Hematopoietic multipotent progenitor cell (in vitro differentiated cells): Measurements from ENCODE around the gene DDI2. TPM values are rescaled to one million over a fixed set of nuclear protein-coding genes. Genes with fewer than 3 reads are reported as not detected.
"Not testable (repeated sequence)": the region's sequence is repeated elsewhere in the genome, so short reads cannot be mapped to it uniquely, and the experiment has no call there.

Experiments
- DNase-seq, 3 donors: peaks; one replicate each; pipeline ENCODE4 v3.0.0-alpha.2; 2011 to 2015; ENCODE audit warnings: low read depth in 2 of 3, low spot score in 2 of 3
- total RNA-seq: library from RNA; depleted of rRNA; stranded (reverse); fragments of >200 nt; gene quantifications from one replicate; pipeline ENCODE4 v1.2.3, GENCODE V29; 2012

DDI2 gene
- total RNA-seq = 15.3 TPM

GRCh38 chr1:15617173-15618076, at the start of gene DDI2:
DDI2 (plus strand) TSS chr1:15617458; CDS start chr1:15617671, 213 bp downstream.
- DNase-seq = peak; percentile 86 to 95 (median 94)

- DNase-seq = no peak
These were observed 48.7 kb upstream of the DDI2 start for GRCh38 chr1:15568387-15569073.

DNA sequence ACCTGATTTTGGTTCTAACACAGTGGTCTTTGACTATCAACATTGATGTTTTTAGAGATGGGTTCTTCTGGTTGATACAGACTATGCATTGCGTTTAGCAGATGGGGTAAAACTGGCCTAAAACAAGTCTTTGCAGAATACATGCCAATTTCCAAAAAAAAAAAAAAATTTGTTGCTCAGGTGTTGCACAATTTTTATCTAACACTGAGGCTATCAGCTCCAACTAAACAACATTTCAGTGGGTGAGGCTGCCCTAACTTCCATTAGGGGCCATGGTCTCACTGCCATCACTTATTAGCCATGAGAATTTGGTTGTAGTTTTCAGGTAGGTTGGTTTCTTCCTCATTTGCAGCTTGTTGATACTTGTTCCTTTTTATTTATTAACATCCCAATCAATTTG, 46.4 kb upstream of the DDI2 start:
- no peak for DNase-seq

DNA sequence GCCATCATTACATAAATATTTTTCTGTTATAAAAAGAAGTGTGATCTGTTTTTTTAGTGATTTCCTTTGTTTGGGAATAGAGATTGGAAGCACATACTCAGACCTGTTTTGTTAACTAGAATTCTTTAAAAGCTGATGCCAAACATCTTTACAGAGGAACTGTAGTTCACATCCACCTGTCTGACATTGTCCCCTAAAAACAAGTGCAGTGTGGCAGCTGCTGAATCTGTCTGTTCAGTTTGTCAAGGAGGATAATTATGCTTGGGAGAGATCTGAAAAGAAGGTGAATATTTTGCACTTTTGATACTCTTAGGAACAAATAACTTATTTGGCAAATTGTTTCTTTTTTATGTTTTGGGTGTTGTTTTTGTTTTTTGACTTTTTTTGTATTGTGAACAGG, 46.0 kb upstream of the DDI2 start:
- DNase-seq = no peak

DNA sequence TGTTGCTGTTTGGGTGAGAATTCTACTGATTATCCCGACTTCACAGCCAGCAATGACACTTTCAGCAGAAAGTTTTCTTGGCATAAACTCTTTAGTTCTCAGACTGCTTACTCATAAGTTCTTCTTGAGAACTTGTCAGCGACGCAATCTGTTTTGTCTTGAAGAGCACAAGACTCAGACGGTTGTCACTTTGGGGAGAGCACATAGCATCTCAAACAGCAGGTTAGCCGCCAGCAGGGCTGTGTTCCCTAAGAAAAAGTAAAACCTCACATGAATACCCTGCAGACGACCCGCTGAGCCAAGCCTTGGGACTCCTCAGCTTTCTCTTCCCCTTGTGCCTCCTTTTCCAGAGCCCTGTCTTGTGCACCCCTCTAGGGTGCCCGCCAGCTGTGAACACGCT, 43.8 kb upstream of the DDI2 start:
- DNase-seq = no peak

DNA sequence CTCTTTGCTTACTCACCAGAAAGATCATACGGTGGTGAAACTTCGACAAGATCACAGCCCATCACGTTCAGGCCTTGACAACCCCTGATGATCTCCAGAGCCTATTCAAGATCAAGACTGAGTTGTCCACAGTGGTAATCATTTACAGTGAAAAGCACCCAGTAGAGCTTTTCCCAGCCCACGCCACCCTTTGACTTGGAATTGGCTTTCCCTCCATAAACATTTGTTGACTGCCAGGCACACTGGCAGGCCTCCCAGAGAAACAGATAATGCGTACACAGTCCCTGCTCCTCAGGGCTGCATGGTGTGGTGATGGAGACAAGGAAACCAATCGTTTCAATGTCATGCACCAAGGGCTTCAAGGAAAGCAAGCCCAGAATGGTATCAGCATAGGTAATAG, 42.5 kb upstream of the DDI2 start:
- no peak for DNase-seq

DNA sequence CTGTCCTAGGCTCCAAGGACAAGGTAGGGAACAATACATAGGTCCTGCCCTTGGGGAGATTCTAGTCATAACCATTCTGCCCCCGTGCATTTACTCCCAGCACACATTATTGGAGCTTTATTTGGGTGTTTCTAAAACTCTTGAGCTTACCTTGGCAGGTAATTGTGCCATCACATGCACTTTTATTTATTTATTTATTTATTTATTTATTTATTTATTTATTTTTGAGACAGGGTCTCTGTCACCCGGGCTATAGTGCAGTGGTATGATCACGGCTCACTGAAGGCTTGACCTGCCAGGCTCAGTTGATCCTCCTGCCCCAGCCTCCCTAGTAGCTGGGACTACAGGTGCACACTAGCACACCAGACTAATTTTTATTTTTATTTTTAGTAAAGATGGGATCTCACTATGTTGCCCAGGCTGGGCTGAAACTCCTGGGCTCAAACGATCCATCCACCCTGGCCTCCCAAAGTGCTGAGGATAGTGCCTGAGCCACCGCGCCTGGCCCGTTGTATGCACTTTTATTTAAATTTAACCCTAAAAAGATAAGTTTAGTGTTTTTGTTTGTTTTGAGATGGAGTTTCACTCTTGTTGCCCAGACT, 41.6 kb upstream of the DDI2 start:
- DNase-seq = no peak

GRCh38 chr1:15577691-15578090, 39.6 kb upstream of the DDI2 start:
- DNase-seq = no peak

DNA sequence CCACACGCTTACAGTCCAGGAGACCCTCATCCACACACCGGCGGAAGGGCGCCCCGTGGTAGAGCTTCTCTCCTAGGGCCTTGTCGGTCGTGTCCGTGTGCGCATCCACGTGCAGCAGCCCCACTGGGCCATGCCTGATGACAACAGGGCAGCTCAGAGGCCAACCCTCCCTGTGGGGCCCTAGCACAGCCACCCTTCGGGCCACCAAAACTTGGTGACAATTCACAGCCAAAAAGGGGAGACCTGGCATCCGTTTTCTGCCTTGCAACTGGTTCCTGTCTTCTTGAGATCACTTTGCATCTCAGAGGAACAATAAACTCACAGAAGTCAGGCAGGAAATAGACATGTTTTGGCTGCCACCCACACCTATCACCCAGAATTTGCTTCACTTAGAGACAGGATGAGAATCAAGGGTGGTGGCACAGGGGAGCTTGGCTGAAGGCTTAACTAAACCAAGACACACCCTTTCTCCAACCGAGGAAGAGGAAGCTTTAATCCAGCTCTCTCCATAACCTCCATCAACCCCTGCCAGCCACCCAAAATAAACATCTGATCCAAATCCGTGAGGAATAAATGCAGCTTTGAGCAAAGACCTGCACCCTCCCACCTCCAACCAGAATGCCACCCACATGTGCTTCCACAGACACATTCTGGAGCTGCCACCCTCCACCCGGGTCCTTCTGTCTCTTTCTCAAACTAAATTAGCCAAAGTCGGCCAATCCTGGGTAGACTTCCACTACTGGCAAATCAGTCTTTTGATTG, 38.2 kb upstream of the DDI2 start:
- DNase-seq = no peak

DNA sequence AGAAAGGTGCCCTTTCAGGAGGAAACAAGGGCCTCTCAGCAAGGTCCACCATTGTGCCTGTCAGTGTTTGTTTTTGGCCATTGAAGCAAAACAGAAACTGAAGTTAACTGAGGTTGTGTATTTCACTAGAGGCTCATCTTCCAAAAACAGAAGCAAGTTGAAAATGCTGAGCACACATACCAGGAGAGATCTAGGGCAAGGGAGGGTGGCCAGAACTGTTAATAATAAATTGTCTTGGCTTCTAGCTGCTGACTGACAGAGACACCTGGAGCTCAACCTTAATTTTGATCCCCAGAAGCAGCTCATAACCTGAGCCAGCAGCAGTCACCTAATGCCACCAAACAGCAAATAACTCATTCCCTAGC, 37.6 kb upstream of the DDI2 start:
- no peak for DNase-seq

- DNase-seq = no peak
These were observed 34.1 kb upstream of the DDI2 start for GRCh38 chr1:15583016-15583706.

DNA sequence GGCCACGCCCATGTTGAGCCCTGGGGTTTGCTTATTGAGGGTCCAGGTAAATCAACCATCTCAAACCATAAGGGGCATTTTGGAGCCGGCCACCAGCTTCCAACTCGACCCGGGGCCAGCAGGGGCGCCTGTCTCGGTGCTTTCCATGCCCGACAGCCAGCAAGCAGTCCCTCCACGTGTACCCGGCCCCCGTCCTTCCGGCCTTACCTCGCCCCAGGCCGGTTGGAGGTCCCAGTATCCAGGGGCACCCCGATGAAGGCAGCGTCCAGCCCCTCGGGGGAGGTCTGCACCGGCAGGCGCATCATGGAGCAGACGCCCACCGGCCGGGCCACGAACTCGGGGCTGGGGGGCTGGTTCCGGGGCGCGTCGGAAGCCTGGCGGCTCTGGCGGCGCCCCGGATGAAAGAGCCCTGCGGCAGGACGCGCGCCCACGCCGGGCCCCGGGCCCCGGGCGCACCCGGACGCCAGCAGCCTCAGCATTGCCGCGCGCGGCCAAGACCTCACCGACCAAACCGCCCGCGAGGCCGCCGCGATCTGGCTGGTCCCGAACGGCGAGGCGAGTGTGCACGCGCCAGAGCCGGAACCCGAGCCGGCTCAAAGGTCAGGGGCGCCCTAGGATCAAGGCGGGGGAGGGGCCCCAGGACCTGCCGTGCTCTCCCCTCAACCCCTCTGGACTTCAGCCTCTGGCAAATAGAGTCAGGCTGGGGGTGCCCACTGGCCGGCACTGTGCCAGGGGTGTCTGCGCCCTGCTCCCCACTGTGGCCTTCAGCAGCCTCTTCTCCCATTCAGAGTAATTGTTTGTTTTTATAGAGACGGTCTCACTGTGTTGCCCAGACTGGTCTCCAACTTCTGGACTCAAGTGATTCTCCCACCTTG, 32.5 kb upstream of the DDI2 start, which contains the start of gene AGMAT:
Gene AGMAT (minus strand): TSS at position 563 of the 875 bp plus-strand sequence. CDS start 84 bp downstream, at position 479.
- peak in 2 of 3 donors; percentile 54 to 56 for DNase-seq

- DNase-seq = no peak
These were observed 25.0 kb upstream of the DDI2 start for GRCh38 chr1:15592285-15592684.

- DNase-seq = no peak
These were observed 21.2 kb upstream of the DDI2 start for GRCh38 chr1:15595809-15596617.

GRCh38 chr1:15598436-15598835, 18.8 kb upstream of the DDI2 start:
- DNase-seq = no peak

DNA sequence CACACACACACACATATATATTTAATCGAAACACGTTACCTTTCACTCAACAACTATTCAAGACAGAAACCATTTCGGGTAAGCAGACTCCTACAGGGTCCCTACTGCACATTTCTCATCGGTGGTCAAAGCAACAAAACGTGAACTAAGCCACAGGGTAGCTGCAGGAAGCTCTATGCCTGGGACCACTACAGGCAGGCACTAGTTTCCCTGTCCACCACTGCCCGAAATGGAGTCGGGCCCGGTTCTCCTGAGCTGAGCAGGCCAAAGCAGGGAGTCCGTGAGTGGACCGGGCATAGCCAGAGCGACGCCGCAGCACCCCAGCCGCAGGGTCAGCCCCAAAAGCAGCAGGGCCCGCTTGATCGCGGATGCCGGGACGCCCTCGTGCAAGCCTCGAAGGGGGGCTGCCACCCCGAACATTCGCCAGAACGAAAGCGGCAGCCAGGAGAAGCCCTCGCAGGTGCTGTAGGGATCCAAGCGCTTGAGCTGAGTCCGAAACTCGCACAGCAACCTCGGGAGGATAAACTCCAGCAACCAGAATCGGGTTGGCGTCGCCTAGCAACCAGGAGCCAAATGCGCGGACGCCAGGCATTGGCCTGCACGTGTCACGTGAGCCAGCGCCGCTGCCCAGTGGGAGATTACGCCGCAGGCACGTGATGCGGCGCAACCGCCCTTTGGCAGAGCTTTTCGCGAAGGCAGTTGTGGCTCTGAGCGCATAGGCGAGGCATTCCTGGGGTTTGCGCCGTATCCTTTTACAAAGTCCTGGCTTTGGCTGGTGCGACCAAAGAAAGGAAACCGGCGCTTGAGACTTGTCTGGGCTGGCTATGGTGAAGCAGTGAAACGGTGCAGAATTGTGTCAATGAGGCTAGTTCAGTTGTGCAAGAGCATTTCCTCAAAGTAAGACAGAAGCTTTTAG, 13.9 kb upstream of the DDI2 start:
- peak; percentile 79 to 95 (median 95) for DNase-seq

- DNase-seq = not testable (repeated sequence)
These were observed 13.3 kb upstream of the DDI2 start for GRCh38 chr1:15603966-15604282.
